ENCODE results near the gene SDHAF2.

Gene SDHAF2

GRCh38 chr11:61491736-61492395, 61.9 kb downstream of the SDHAF2 start:
- H3K4me3 ChIP-seq (replicated peaks; ENCODE audit: low read depth, low read length) = no peak overlapping the region
- TF ChIP-seq, protein P1, sequence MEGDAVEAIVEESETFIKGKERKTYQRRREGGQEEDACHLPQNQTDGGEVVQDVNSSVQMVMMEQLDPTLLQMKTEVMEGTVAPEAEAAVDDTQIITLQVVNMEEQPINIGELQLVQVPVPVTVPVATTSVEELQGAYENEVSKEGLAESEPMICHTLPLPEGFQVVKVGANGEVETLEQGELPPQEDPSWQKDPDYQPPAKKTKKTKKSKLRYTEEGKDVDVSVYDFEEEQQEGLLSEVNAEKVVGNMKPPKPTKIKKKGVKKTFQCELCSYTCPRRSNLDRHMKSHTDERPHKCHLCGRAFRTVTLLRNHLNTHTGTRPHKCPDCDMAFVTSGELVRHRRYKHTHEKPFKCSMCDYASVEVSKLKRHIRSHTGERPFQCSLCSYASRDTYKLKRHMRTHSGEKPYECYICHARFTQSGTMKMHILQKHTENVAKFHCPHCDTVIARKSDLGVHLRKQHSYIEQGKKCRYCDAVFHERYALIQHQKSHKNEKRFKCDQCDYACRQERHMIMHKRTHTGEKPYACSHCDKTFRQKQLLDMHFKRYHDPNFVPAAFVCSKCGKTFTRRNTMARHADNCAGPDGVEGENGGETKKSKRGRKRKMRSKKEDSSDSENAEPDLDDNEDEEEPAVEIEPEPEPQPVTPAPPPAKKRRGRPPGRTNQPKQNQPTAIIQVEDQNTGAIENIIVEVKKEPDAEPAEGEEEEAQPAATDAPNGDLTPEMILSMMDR (IDR thresholded peaks at IDR 0.05; ENCODE audit: low read depth, low read length, missing control alignments) = no peak
- no peak for DNase-seq (ENCODE audit: extremely low read depth, low read depth)

- no peak for DNase-seq (ENCODE audit: extremely low read depth, low read depth)
- H3K4me3 ChIP-seq (replicated peaks; ENCODE audit: low read depth, low read length) = no peak overlapping the region
- TF ChIP-seq, protein P1 (IDR thresholded peaks at IDR 0.05; ENCODE audit: low read depth, low read length, missing control alignments) = no peak
Measured at GRCh38 chr11:61494381-61494961, 64.5 kb downstream of the SDHAF2 start.

GRCh38 chr11:61495801-61496601, 66.1 kb downstream of the SDHAF2 start:
- no peak overlapping the region for H3K4me3 ChIP-seq (replicated peaks; ENCODE audit: low read depth, low read length)
- no peak for DNase-seq (ENCODE audit: extremely low read depth, low read depth)
- TF ChIP-seq, protein P1 (IDR thresholded peaks at IDR 0.05; ENCODE audit: low read depth, low read length, missing control alignments) = no peak
